LNCaP clone FGC (cell line): Measurements from ENCODE around the gene PAQR8.

Experiments
- DNase-seq: peaks from one replicate; pipeline ENCODE4 v3.0.0-alpha.2; 2011; ENCODE audit warnings: low read depth
- H3K4me3 ChIP-seq: 2 replicates; pipeline ENCODE4 v1.5.1; 2011; ENCODE audit warnings: mild to moderate bottlenecking, low read depth, low read length, control low read depth
- CTCF ChIP-seq: IDR thresholded peaks from 2 replicates; pipeline ENCODE4 v1.5.1; 2012; ENCODE audit warnings: mild to moderate bottlenecking; ENCODE audit not compliant: control insufficient read depth, insufficient read depth; ENCODE audit errors: extremely low read depth

Gene PAQR8

GRCh38 chr6:52333840-52334200, 28.1 kb upstream of the PAQR8 start:
- DNase-seq, result no peak
- H3K4me3 ChIP-seq, result no peak overlapping the region
- no peak for TF ChIP-seq CTCF

GRCh38 chr6:52335576-52335975, 26.4 kb upstream of the PAQR8 start:
- DNase-seq, result no peak
- no peak for TF ChIP-seq CTCF
- no peak overlapping the region for H3K4me3 ChIP-seq

- no peak for TF ChIP-seq CTCF
- H3K4me3 ChIP-seq, result no peak overlapping the region
- no peak for DNase-seq
Measured at GRCh38 chr6:52336919-52337561, 24.9 kb upstream of the PAQR8 start.

- no peak for TF ChIP-seq CTCF
- H3K4me3 ChIP-seq, result no peak overlapping the region
- DNase-seq, result no peak
Measured at GRCh38 chr6:52337633-52338290, 24.2 kb upstream of the PAQR8 start.

GRCh38 chr6:52340603-52340880, 21.4 kb upstream of the PAQR8 start:
- no peak overlapping the region for H3K4me3 ChIP-seq
- no peak for TF ChIP-seq CTCF
- no peak for DNase-seq

- TF ChIP-seq CTCF, result no peak
- no peak for DNase-seq
- no peak overlapping the region for H3K4me3 ChIP-seq
Measured at GRCh38 chr6:52341561-52342260, 20.2 kb upstream of the PAQR8 start.
